ENCODE data around the gene KATNIP.

DNA sequence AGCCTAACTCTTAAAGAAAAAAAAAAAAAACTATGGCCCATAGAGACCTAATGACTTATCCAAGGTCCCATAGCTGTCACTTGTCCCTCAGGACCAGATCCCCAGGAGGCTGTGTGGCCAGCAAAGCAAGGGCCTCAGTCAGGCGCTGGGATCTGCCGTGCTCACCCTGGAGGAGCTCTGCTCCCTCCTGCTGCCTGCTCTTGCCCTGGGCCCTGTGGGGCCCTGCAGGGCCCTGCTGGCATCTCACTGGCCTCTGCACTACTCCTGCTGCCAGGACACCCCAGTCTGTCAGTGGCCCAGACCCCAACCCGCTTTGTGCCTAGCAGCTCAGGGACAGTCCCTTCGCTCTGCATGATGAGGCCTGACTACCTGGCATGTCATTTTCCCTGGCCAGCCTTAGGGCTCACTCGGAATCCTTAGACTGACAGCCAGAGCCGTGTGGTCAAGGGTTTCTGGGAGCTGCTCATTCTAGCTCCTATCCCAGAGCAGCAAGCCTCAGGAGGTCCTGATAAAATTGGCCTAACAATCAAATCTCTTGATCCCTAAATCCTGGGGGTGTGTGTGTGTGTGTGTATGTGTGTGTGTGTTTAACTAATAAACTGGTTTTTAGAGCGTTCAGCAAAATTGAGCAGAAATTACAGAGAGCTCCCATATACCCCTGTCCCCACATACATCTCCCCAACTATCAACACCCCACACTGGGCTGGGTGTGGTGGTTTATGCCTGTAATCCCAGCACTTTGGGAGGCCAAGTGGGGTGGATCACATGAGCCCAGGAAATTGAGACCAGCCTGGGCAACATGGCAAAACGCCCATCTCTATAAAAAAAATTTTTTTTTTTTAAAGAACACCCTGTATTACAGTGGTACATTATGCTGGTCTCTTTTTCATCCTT, 21.7 kb downstream of the KATNIP start:
- TF ChIP-seq, protein P1, sequence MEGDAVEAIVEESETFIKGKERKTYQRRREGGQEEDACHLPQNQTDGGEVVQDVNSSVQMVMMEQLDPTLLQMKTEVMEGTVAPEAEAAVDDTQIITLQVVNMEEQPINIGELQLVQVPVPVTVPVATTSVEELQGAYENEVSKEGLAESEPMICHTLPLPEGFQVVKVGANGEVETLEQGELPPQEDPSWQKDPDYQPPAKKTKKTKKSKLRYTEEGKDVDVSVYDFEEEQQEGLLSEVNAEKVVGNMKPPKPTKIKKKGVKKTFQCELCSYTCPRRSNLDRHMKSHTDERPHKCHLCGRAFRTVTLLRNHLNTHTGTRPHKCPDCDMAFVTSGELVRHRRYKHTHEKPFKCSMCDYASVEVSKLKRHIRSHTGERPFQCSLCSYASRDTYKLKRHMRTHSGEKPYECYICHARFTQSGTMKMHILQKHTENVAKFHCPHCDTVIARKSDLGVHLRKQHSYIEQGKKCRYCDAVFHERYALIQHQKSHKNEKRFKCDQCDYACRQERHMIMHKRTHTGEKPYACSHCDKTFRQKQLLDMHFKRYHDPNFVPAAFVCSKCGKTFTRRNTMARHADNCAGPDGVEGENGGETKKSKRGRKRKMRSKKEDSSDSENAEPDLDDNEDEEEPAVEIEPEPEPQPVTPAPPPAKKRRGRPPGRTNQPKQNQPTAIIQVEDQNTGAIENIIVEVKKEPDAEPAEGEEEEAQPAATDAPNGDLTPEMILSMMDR (conservative IDR thresholded peaks at IDR 0.05 in 1 of 2, IDR thresholded peaks at IDR 0.05 in 1 of 2; ENCODE audit: low read depth in 1 of 2, low read length in 2 of 2): no peak
- no peak for TF ChIP-seq EZH2 (IDR thresholded peaks at IDR 0.05; ENCODE audit: low read length, missing control alignments)

All from fibroblast of lung (primary cell).